ENCODE data around the gene GSDME. TPM values are rescaled to one million over a fixed set of nuclear protein-coding genes. Genes with fewer than 3 reads are reported as not detected.

GSDME gene
- total RNA-seq, 1 donor from 2014 or later = 8.2 TPM

DNA sequence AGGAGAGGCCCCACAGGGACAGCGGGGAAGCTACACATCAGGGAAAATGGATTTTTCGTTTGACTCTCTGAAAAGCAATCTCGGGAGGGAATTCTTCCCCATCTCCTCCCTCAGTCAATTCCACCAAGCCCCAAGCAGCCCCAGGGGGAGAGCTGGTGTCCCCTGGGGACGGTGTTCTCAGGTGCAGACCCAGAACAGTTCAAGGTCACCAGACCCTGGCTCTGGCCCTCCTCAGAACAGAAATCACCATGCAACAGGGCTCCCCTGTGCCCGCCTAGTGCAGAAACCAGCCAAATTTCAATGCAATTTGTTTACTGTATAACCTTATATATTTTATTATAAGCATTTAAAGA lies 34.1 kb downstream of the GSDME start:
- Histone ChIP-seq H3K4me3 (no peak overlapping the region), H3K36me3 (no peaks in the 10 kb centered on the region), H3K27ac (no peak overlapping the region), H3K9me3 (no peaks in the 10 kb centered on the region), H3K27me3 (ENCODE audit: low read depth) (no peaks in the 10 kb centered on the region), H3K4me1 (no peaks in the 10 kb centered on the region)
- TF ChIP-seq, protein P1, sequence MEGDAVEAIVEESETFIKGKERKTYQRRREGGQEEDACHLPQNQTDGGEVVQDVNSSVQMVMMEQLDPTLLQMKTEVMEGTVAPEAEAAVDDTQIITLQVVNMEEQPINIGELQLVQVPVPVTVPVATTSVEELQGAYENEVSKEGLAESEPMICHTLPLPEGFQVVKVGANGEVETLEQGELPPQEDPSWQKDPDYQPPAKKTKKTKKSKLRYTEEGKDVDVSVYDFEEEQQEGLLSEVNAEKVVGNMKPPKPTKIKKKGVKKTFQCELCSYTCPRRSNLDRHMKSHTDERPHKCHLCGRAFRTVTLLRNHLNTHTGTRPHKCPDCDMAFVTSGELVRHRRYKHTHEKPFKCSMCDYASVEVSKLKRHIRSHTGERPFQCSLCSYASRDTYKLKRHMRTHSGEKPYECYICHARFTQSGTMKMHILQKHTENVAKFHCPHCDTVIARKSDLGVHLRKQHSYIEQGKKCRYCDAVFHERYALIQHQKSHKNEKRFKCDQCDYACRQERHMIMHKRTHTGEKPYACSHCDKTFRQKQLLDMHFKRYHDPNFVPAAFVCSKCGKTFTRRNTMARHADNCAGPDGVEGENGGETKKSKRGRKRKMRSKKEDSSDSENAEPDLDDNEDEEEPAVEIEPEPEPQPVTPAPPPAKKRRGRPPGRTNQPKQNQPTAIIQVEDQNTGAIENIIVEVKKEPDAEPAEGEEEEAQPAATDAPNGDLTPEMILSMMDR (IDR thresholded peaks at IDR 0.05) = no peak
- DNase-seq (no peak), ATAC-seq (no peak)
- intact Hi-C loops (cut with DNase I) = no loop called here

DNA sequence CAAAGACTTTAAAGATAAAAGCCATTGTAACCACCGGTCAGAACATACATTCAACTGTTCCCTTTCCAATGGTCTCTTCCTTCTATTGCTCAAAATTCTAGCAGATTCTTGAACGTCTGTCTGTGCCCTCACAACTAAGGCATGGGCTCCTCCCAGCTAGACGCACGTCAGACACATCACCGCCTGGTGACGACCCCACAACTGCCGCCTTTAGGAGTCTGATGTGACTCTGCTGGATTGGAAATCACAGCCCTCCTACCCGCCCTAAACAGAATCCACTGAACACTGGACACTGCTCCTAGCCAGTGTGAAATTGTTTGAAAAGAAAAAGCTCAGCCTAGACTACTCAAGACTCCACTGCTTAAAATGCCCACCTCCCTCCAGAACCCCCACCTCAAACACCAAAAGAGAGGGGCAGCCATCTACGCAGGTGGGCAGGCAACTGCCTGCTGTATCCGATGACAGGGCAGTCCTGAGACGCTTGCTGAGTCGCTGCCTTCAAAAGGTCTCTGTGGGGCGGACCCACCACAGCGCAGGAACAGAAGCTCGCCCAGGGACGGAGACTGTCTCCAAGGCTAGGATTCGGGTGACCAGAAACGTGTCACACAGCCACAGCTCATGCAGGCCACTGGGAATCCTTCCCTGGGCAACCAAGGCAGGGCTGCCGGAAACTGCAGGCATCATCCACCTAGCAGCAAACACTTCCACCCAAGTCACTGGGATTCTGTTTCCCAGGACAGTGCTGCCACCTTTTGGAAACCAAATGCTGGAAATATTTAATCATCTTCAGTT lies 34.7 kb downstream of the GSDME start:
- Histone ChIP-seq H3K4me1 (no peaks in the 10 kb centered on the region), H3K4me3 (no peak overlapping the region), H3K36me3 (no peaks in the 10 kb centered on the region), H3K27me3 (ENCODE audit: low read depth) (no peaks in the 10 kb centered on the region), H3K27ac (no peak overlapping the region), H3K9me3 (no peaks in the 10 kb centered on the region)
- DNase-seq (no peak), ATAC-seq (no peak)
- intact Hi-C loops (cut with DNase I) = no loop called here
- TF ChIP-seq, protein P1 (IDR thresholded peaks at IDR 0.05) = no peak

DNA sequence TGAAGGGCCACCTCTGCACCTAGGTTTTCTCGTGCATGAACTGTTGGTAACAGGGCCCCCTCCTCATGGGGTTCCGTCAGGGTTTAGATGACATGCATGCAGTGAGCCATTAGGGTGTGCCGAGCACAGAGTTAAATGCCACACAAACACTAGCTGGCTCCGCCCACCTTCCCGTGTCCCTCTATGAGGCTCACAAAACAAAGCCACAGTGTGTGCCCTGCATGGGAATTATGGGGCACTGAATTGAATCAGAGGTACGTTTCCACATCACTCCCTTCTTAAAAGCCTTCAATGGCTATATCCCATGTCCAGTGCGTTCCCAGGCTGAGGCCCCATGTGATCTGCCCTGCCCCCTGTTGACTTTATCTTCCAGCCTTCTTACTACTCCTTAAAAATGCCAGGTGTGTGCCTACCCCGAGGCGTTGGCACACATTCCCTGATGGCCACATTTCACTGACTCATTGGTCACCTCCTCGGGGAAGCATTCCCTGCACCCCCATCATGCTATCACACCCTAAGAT lies 35.7 kb downstream of the GSDME start:
- no peak for ATAC-seq
- H3K36me3 ChIP-seq = no peaks in the 10 kb centered on the region
- no peaks in the 10 kb centered on the region for H3K4me1 ChIP-seq
- intact Hi-C loops (cut with DNase I) = no loop called here
- H3K9me3 ChIP-seq = no peaks in the 10 kb centered on the region
- TF ChIP-seq, protein P1 (IDR thresholded peaks at IDR 0.05) = no peak
- H3K27me3 ChIP-seq (ENCODE audit: low read depth) = no peaks in the 10 kb centered on the region
- no peak overlapping the region for H3K27ac ChIP-seq
- DNase-seq = no peak
- H3K4me3 ChIP-seq = no peak overlapping the region

DNA sequence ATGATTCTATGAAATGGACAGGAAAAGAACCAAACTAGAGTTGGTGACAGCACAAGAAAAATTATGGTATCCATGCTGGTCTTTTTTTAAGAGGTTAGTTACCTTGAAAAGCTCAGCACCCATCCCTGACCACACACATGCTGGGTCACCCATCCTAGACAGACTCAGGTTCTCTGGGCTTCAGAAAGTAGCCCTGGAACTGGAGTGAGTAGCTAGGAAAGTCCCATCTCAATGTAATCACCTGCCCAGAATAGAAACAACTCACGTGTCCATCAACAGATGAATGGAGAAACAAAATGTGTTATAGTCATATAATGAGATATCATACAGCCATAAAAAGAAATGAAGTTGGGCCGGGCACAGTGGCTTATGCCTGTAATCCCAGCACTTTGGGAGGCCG lies 37.0 kb downstream of the GSDME start:
- no peak for ATAC-seq
- H3K36me3 ChIP-seq = no peaks in the 10 kb centered on the region
- no peak overlapping the region for H3K4me3 ChIP-seq
- no peaks in the 10 kb centered on the region for H3K4me1 ChIP-seq
- no peaks in the 10 kb centered on the region for H3K27me3 ChIP-seq (ENCODE audit: low read depth)
- TF ChIP-seq, protein P1 (IDR thresholded peaks at IDR 0.05) = no peak
- intact Hi-C loops (cut with DNase I) = no loop called here
- no peak overlapping the region for H3K27ac ChIP-seq
- H3K9me3 ChIP-seq = no peaks in the 10 kb centered on the region
- no peak for DNase-seq

DNA sequence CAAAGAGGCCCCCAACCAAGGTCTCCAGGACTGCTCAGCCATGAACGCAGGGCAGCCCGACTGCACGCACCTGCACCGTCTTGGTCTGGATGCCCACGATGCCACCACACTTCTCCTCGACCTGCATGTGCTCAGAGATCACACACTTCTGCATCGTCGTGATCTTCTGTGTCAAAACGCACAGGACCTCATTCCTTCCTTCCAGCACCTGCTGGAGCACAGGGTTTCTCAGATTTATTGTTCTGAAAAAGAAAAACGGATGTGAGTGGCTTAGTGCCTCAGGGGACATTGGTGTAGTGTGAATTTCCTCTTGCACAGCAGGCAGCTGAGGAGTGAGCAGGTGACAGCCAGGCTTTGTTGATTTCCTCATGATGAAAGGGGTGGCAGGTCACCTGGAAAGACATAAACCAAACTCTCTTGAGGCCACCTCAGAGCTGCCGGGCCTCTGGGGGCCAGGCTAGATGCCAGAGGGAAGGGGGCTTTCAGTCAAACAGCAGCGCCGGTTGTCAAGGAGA lies 38.2 kb downstream of the GSDME start:
- intact Hi-C loops (cut with DNase I) = no loop called here
- Histone ChIP-seq H3K4me1 (no peaks in the 10 kb centered on the region), H3K27me3 (ENCODE audit: low read depth) (no peaks in the 10 kb centered on the region), H3K4me3 (no peak overlapping the region), H3K27ac (no peak overlapping the region), H3K36me3 (no peaks in the 10 kb centered on the region), H3K9me3 (no peaks in the 10 kb centered on the region)
- TF ChIP-seq, protein P1 (IDR thresholded peaks at IDR 0.05) = no peak
- DNase-seq (no peak), ATAC-seq (no peak)
